Common myeloid progenitor, CD34-positive (primary cell): ENCODE results near the gene OLFM1.

Experiments
- CTCF ChIA-PET: fragments of 350-600 bp; sonication (Branson Sonifier 250); formaldehyde crosslinking; loops from one replicate; lab custom pipeline; 2021; ENCODE audit warnings: antibody characterized with exemption; lab: Charles Lee
- POLR2A ChIA-PET: fragments of 350-600 bp; sonication (Branson Sonifier 250); formaldehyde crosslinking; loops from one replicate; lab custom pipeline; 2021; ENCODE audit warnings: antibody characterized with exemption; lab: Charles Lee
- DNase-seq, 3 donors: peaks; one replicate each; pipeline versions ENCODE4 v3.0.0 to v3.0.0-alpha.2; 2013
- H3K27ac ChIP-seq, 2 experiments: 1 replicate in 1 of 2; 2 replicates in 1 of 2; pipeline ENCODE4 v1.7.0; 2013; ENCODE audit warnings: inconsistent platforms in 2 of 2, low read length in 2 of 2, mild to moderate bottlenecking in 2 of 2, low read depth in 1 of 2, moderate library complexity in 1 of 2; ENCODE audit not compliant: severe bottlenecking in 2 of 2, insufficient read depth in 1 of 2, poor library complexity in 1 of 2
- H3K27me3 ChIP-seq, 5 experiments: replicated peaks in 2 of 5; 1 replicate in 3 of 5; 2 replicates in 2 of 5; pipeline versions ENCODE4 v1.6.1 to v1.7.0; 2013; ENCODE audit warnings: low read length in 4 of 5, mild to moderate bottlenecking in 2 of 5, moderate library complexity in 2 of 5, inconsistent platforms in 1 of 5; ENCODE audit not compliant: insufficient read depth in 5 of 5, control insufficient read depth in 4 of 5
- H3K36me3 ChIP-seq, 4 experiments: 1 replicate in 2 of 4; 2 replicates in 2 of 4; pipeline versions ENCODE4 v1.6.1 to v1.7.0; 2013; ENCODE audit warnings: low read length in 3 of 4, control low read depth in 1 of 4, mild to moderate bottlenecking in 1 of 4; ENCODE audit not compliant: control insufficient read depth in 4 of 4, insufficient read depth in 4 of 4
- H3K4me1 ChIP-seq, 4 experiments: 1 replicate in 3 of 4; 2 replicates in 1 of 4; pipeline versions ENCODE4 v1.6.1 to v1.7.1; 2013; ENCODE audit warnings: low read length in 3 of 4, mild to moderate bottlenecking in 3 of 4, control low read depth in 1 of 4, inconsistent platforms in 1 of 4, moderate library complexity in 1 of 4; ENCODE audit not compliant: control insufficient read depth in 4 of 4, insufficient read depth in 4 of 4; ENCODE audit errors: control extremely low read depth in 1 of 4
- H3K4me3 ChIP-seq, 7 experiments: 1 replicate in 4 of 7; 2 replicates in 3 of 7; pipeline versions ENCODE4 v1.5.1 to v1.7.0; 2013; ENCODE audit warnings: mild to moderate bottlenecking in 7 of 7, low read length in 6 of 7, moderate library complexity in 6 of 7, inconsistent platforms in 2 of 7, low read depth in 2 of 7, control low read depth in 1 of 7; ENCODE audit not compliant: insufficient read depth in 4 of 7, control insufficient read depth in 1 of 7; ENCODE audit errors: extremely low read depth in 1 of 7
- H3K9me3 ChIP-seq, 5 experiments: 1 replicate in 4 of 5; 2 replicates in 1 of 5; pipeline versions ENCODE4 v1.6.1 to v1.7.1; 2013; ENCODE audit warnings: low read length in 4 of 5, mild to moderate bottlenecking in 2 of 5, inconsistent platforms in 1 of 5, low read depth in 1 of 5, moderate library complexity in 1 of 5; ENCODE audit not compliant: control insufficient read depth in 4 of 5, insufficient read depth in 2 of 5; ENCODE audit errors: control extremely low read depth in 1 of 5
- whole genome bisulfite sequencing: methylation state at CpG from one replicate; pipeline ENCODE4 v1.1.5; 2013; ENCODE audit not compliant: insufficient coverage; 5-methylcytosine and 5-hydroxymethylcytosine counted together

The OLFM1 gene

DNA sequence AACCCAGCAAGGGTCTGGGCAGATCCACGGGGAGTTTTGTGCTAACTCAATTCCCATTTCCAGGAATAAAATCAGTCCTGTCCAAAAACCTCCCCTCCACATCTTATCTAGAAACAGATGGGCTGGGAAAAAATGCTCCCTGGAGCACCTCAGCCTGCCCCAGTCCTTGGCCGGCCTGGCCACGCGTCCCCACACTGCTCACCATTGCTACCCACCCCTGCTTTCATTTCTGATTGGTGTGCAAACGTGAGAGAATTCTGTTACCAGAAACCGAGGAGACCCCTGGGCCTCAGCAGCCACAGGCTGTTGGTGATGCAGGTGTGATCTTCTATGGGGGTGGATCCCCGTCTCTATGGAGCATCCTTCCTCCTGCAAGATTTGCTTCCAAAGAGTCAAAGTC lies 38.0 kb upstream of the OLFM1 start:
- no peak overlapping the region for H3K27ac ChIP-seq
- peaks cover 0 to 14% (median 3%) of the 10 kb centered on the region in 5 experiments for H3K9me3 ChIP-seq
- ChIA-PET CTCF (no interaction called here), POLR2A (no interaction called here)
- WGBS = 95% methylated on average over 2 of the region's 7 CpGs
- H3K4me3 ChIP-seq = no peak overlapping the region
- DNase-seq = no peak
- H3K27me3 ChIP-seq = peaks cover 0 to 5% (median 1%) of the 10 kb centered on the region in 5 experiments
- no peaks in the 10 kb centered on the region for H3K36me3 ChIP-seq
- H3K4me1 ChIP-seq = peaks cover 0 to 6% (median 2%) of the 10 kb centered on the region in 4 experiments

DNA sequence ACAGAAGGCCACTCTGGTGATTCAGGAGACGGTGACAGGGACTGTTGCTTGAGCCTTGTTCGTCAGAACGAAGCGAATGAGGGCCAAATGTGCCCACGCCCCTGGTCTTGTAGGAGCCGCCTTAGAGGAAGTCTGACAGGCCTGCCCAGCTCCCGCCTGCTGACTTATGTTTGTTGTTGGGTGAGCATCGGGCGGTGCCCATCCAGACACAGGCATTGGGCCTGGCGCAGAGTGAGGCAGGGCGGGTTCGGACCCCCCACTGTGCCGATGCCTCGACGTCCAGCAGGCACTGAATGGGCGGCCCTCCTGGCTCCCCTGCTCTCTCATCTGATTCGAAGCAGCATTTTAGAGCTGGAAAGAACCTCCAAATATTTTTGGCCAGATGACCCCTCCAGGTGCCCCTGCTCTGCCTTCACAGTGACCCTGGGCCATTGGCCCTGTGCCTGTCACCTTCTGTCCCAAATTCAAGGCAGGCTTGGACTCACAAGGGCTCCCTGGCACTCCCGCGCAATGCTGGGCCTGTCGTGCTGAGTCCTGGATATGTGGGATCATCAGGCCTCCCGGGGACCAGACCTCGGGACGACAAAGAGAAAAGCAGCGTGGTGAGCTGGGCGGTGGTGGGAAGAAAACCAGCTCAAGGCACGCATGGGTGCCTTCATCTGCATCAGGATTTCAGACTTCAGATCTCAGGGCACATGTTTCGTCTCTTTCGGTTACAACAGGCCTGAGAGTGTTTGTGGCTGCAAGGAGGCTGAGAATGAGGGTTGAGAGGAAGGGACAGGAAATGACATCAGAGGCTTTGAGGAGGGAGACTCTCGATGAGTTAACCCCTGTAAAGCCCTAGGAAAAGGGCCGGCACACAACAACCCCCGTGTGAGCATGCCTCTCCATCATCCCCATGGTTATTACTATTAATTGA lies 37.1 kb upstream of the OLFM1 start:
- H3K36me3 ChIP-seq = no peaks in the 10 kb centered on the region
- H3K9me3 ChIP-seq = peaks cover 0 to 14% (median 3%) of the 10 kb centered on the region in 5 experiments
- WGBS = 92% methylated on average over 22 of the region's 31 CpGs
- CTCF ChIA-PET = no interaction called here
- POLR2A ChIA-PET = no interaction called here
- H3K27me3 ChIP-seq = peaks cover 0 to 4% (median under 1%) of the 10 kb centered on the region in 5 experiments
- no peak for DNase-seq
- no peak overlapping the region for H3K27ac ChIP-seq
- no peak overlapping the region for H3K4me3 ChIP-seq
- peaks cover 0 to 6% (median 2%) of the 10 kb centered on the region in 4 experiments for H3K4me1 ChIP-seq

DNA sequence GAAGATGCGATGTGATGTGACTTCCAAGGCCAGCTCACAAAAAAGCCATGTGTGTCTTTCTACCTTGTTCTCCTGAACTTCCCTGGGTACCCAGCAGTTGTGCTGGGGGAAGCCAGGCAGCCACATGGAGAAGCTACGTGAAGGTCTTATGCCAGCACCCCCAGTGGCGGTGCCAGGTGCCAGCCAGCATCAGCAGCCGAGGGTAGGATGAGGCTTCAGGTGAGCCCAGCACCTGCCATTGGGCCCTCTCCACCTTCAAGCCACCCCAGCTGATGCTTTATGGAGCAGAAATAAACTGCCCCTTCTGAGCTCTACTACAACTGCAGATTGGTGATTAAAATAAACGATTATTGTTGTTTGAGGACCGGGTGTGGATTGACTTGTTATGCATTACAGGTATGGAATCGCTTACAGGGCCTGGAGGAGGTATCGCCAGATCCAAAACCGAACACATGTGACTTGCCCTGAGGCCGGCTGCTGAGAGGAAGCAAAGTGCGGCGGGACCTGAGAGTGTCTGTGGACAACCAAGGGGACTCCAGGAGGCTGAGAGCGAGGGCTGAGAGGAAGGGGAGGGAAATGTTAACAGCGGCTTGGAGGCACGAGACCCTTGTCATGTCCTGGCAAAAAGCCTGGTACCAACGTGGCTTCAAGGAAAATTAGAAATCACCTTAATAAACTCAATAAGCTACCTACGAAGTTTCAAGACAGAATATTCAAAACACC lies 36.0 kb upstream of the OLFM1 start:
- DNase-seq = no peak
- Histone ChIP-seq H3K4me1 (peaks cover 0 to 6% (median 2%) of the 10 kb centered on the region in 4 experiments), H3K27ac (no peak overlapping the region), H3K27me3 (peaks cover 0 to 4% (median 2%) of the 10 kb centered on the region in 5 experiments), H3K9me3 (peaks cover 0 to 14% (median 3%) of the 10 kb centered on the region in 5 experiments), H3K36me3 (no peaks in the 10 kb centered on the region), H3K4me3 (no peak overlapping the region)
- POLR2A ChIA-PET = no interaction called here
- CTCF ChIA-PET = no interaction called here
- 94% methylated on average over 12 of the region's 17 CpGs for WGBS

DNA sequence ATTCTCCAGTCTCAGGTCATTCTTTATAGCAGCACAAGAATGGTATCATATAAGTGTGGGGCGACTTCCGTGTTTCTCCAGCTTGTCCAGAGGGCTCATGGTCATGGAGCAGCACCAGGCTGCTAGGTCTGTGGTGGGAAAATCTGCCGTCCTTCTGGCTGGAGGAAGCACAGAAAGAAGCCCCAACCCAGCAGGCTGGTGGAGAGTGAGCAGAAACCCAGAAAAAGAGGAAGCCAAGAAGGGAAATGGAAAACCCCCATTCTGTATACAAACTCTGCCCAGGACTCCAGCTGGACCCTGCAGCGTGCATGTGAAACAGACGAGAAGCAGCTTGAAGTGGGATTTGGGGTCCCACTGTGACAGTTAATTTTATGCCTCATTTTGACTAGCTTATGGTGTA lies 34.3 kb upstream of the OLFM1 start:
- H3K4me1 ChIP-seq = peaks cover 0 to 6% (median 1%) of the 10 kb centered on the region in 4 experiments
- POLR2A ChIA-PET = no interaction called here
- WGBS = 19% methylated on average over 5 of the region's 5 CpGs
- no peaks in the 10 kb centered on the region for H3K36me3 ChIP-seq
- H3K27me3 ChIP-seq = peaks cover 0 to 4% (median 2%) of the 10 kb centered on the region in 5 experiments
- peaks cover 0 to 14% (median 3%) of the 10 kb centered on the region in 5 experiments for H3K9me3 ChIP-seq
- no peak overlapping the region for H3K27ac ChIP-seq
- CTCF ChIA-PET = no interaction called here
- H3K4me3 ChIP-seq = no peak overlapping the region
- peak; percentile 13 to 80 (median 80) for DNase-seq

DNA sequence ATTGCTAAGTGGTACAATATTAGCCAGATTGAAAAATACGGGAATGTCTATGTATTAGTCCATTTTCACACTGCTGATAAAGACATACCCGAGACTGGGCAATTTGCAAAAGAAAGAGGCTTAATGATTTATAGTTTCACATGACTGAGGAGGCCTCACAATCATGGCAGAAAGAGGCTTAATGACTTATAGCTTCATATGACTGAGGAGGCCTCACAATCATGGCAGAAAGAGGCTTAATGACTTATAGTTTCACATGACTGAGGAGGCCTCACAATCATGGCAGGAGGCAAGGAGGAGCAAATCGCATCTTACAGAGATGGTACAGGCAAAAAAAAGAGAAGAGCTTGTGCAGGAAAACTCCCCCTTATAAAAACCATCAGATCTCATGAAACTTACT lies 32.3 kb upstream of the OLFM1 start:
- Histone ChIP-seq H3K9me3 (peaks cover 0 to 14% (median 3%) of the 10 kb centered on the region in 5 experiments), H3K36me3 (no peaks in the 10 kb centered on the region), H3K27me3 (peaks cover 0 to 14% (median 4%) of the 10 kb centered on the region in 5 experiments), H3K4me3 (no peak overlapping the region), H3K4me1 (peaks cover 0 to 6% (median 1%) of the 10 kb centered on the region in 4 experiments), H3K27ac (no peak overlapping the region)
- no peak for DNase-seq
- POLR2A ChIA-PET = no interaction called here
- 100% methylated on average over 2 of the region's 3 CpGs for WGBS
- CTCF ChIA-PET = no interaction called here

DNA sequence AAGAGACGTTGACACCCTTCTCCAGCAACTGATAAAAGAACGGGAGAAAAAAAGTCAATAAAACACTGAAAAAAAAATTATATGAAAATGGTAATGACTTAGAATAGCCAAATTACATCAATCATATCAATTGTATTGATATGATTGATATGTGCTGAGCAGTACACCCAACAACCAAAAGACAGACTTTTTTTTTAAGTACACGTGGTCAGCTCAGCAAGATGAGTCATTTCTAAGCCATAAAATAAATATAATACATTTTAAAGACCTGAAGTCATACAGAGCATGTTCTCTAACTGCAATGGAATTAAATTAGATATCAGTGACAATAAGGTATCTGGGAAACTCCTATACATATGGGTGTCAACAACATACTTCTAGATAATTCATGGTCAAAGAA lies 30.9 kb upstream of the OLFM1 start:
- no peak overlapping the region for H3K27ac ChIP-seq
- peaks cover 0 to 14% (median 3%) of the 10 kb centered on the region in 5 experiments for H3K9me3 ChIP-seq
- ChIA-PET POLR2A (no interaction called here), CTCF (no interaction called here)
- no peaks in the 10 kb centered on the region for H3K36me3 ChIP-seq
- no peak for DNase-seq
- H3K27me3 ChIP-seq = peaks cover 0 to 21% (median 5%) of the 10 kb centered on the region in 5 experiments
- H3K4me1 ChIP-seq = peaks cover 0 to 6% (median 1%) of the 10 kb centered on the region in 4 experiments
- no peak overlapping the region for H3K4me3 ChIP-seq
- WGBS = no CpG with 5 or more reads among the region's 3 CpGs
